ENCODE measurements around the gene OR5D13.

OR5D13 gene

GRCh38 chr11:55773138-55773537, at the start of gene OR5D13:
TSS of gene OR5D13 (plus strand) at chr11:55773438. CDS start at chr11:55773438, 0 bp downstream.
- DNase-seq (ENCODE audit: low read depth in 2 of 2) = no peak

GRCh38 chr11:55726715-55727324, 46.4 kb upstream of the OR5D13 start:
- no peak for DNase-seq (ENCODE audit: low read depth in 2 of 2)

GRCh38 chr11:55732936-55733335, 40.3 kb upstream of the OR5D13 start:
- no peak for DNase-seq (ENCODE audit: low read depth in 2 of 2)

- no peak for DNase-seq (ENCODE audit: low read depth in 2 of 2)
These were observed 18.4 kb downstream of the OR5D13 start for GRCh38 chr11:55791606-55792005.

GRCh38 chr11:55793321-55793720, 20.1 kb downstream of the OR5D13 start:
- no peak for DNase-seq (ENCODE audit: low read depth in 2 of 2)

- no peak for DNase-seq (ENCODE audit: low read depth in 2 of 2)
These were observed 22.0 kb downstream of the OR5D13 start, which contains the start of gene OR5D14 for GRCh38 chr11:55795256-55795655. TSS of gene OR5D14 (plus strand) at chr11:55795556. CDS start at chr11:55795556, 0 bp downstream.

- no peak for DNase-seq (ENCODE audit: low read depth in 2 of 2)
These were observed 33.0 kb downstream of the OR5D13 start for GRCh38 chr11:55806248-55806647.

- no peak for DNase-seq (ENCODE audit: low read depth in 2 of 2)
These were observed 37.8 kb downstream of the OR5D13 start, which contains the start of gene OR5L1 for GRCh38 chr11:55811067-55811466. TSS of gene OR5L1 (plus strand) at chr11:55811367. CDS start at chr11:55811467, 100 bp downstream.

- DNase-seq (ENCODE audit: low read depth in 2 of 2) = no peak
These were observed 46.1 kb downstream of the OR5D13 start, which contains the start of gene OR5D18 for GRCh38 chr11:55819330-55819729. TSS of gene OR5D18 (plus strand) at chr11:55819630. CDS start at chr11:55819630, 0 bp downstream.
